UCSD-AML1 (cell line): ENCODE data around the gene PRKX.
"Not testable (repeated sequence)": the region's sequence is repeated elsewhere in the genome, so short reads cannot be mapped to it uniquely, and the experiment has no call there.

Experiments used
- DNase-seq: peaks from one replicate; lab custom pipeline; 2025; ENCODE audit not compliant: unreplicated experiment; lab: John Stamatoyannopoulos, UW

The PRKX gene

DNA sequence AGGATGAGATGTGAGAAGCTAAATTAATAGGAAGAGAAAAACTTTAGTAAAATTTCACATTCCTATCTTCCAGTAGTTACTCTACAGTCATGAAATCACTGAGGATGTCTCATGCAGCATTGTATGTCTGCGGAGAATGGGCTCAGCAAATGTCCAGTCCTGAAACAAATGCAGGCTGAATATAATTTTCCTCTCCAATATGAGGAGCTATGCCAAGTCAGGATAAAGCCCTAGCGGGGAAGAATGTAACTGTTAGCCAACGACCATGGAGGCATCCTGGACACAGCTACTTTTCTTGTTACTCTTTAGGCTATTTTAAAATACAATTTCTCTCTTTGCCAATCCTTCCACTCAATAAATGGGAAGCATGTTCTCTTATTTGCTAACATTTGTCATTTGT is 127.7 kb downstream of the PRKX start:
- no peak for DNase-seq

DNA sequence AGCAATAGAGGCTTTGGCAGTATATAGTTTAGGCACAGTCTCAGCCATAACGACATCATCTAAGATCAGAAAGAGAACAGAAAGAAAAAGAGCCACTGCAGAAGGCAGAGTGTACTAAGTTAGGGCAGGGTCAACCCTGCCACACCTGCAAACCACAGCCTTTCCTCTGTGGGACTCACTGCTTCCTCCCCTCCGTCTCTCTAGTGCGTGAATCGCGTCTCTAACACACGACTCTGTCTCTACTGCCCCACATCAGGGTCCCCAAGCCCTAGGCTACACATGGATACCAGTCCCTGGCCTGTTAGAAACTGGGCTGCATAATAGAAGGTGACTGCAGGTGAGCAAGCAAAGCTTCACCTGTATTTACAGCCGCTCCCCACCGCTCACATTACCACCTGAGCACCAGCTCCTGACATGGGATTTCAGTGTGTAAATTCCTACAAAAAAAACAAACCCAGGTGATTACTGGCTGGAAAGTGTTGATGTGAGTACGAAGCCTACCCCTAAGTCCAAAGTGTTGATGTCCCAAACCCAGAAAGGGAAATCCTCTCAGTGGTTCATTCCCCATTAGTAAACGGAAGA is 128.9 kb downstream of the PRKX start:
- DNase-seq = no peak

GRCh38 chrX:3582451-3582850 is 131.0 kb downstream of the PRKX start:
- no peak for DNase-seq

DNA sequence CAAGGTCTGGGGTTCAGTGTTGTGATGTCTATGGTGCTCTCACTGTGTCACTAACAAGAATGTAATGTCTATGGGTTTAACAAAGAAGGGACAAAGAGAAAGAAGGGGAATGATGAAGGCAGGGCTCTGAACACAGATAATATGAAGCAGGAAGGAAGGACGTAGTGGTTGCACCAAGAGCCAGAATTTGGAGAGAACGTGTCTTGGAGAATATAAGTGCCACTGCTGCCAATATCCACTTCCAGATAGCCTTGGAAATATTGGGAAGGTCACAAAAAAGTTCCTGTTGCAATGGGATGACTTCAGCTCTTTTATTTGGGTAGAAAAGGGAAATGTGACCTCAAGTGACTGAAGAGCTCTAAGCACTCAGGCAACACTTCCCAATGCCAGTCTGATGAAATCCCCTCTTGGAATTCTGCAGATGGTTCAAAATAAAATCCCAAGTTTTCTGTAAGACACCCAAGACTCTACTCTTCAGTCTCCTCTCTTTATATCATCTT is 131.8 kb downstream of the PRKX start:
- no peak for DNase-seq

- no peak for DNase-seq
These were observed 135.9 kb downstream of the PRKX start for GRCh38 chrX:3577551-3577950.

GRCh38 chrX:3576886-3577501 is 136.5 kb downstream of the PRKX start:
- no peak for DNase-seq

DNA sequence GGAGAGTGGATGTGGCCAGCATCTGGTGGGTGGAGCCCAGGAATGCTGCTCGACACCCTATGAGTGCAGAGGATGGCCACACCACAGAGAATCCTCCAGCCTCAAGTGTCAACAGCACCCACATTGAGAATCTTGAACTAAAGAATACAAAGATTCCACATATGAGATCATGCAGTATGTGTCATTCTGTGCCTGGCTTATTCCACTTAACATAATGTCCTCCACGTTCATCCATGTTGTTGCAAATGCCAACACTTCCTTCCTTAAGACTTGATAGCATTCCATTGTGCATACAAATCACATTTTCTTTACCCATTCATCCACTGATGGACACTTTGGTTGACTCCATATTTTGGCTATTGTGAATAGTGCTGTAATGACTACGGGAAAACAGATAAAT is 145.8 kb downstream of the PRKX start:
- no peak for DNase-seq

GRCh38 chrX:3563451-3563850 is 150.0 kb downstream of the PRKX start:
- no peak for DNase-seq

DNA sequence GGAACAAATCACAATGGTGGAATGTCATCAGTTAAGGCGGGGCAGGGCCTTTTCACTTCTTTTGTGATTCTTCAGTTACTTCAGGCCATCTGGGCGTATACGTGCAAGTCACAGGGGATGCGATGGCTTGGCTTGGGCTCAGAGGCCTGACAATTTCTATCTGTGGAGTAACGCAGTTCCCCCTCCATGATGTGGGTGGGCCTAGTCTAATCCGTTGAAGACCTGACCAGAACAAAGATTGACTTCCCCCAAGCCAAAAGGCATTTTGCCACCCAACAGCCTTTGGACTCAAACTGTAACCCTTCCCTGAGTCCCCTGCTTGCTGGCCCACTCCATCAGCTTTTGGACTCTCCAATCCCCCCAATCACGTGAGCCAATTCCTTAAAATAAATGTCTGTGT is 153.4 kb downstream of the PRKX start:
- not testable (repeated sequence) for DNase-seq
